BE2C (cell line): ENCODE data around the gene COX5A.

ENCODE experiments used
- DNase-seq: peaks from one replicate; pipeline ENCODE4 v3.0.0-alpha.2; 2020
- H3K27me3 ChIP-seq: fragments of 250-450 bp; sonication (Bioruptor Pico); 2 replicates; pipeline ENCODE4 v1.5.1; 2020; ENCODE audit warnings: mild to moderate bottlenecking
- H3K36me3 ChIP-seq: fragments of 250-450 bp; sonication (Bioruptor Pico); 2 replicates; pipeline ENCODE4 v1.5.1; 2020; ENCODE audit warnings: mild to moderate bottlenecking
- H3K4me1 ChIP-seq: fragments of 250-450 bp; sonication (Bioruptor Pico); 2 replicates; pipeline ENCODE4 v1.5.1; 2020
- H3K4me3 ChIP-seq: 2 replicates; pipeline ENCODE4 v1.5.1; 2011; ENCODE audit warnings: low read depth, low read length
- H3K9me3 ChIP-seq: fragments of 250-450 bp; sonication (Bioruptor Pico); 2 replicates; pipeline ENCODE4 v1.5.1; 2020
- TF ChIP-seq, protein P1 (sequence below): IDR thresholded peaks from 2 replicates; pipeline ENCODE4 v1.5.1; 2012; ENCODE audit warnings: mild to moderate bottlenecking, low read depth, low read length

COX5A gene

DNA sequence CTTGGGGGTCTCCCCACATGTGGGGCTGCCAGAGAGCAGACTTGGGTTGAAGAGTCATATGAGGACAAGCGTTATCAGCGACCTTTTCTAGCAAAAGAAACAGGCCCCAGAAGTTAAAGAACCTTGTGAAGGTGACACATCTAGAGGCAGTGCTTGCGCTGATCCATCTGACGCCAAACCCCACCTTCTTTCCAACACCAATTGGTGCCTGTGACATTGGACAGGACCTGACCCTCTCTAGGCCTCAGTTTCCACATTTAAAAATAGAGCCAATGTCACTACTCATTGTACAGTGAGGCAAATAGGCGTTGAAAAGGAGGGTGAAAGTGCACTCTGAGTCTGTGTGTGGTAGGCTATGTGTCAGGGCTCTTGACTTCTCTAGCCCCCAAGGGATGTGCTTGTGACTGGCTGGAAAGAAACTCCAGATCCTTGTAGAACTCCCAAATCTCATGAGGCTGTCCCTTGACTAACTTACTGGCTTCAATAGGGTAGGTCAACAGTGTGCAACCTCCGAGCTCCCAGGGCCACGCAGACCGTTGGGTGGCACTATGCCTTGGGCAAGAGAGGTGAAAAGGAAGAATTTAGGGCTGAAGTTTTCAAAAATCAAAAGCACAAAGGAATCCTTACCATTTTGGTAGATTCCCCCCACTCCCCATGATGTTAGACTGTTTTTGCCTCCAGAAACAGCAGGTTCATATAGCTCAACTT, 30.6 kb downstream of the COX5A start:
- peaks cover 33% of the 10 kb centered on the region for H3K36me3 ChIP-seq
- H3K4me1 ChIP-seq = no peaks in the 10 kb centered on the region
- H3K27me3 ChIP-seq = no peaks in the 10 kb centered on the region
- peak overlapping the region; percentile 94 for H3K4me3 ChIP-seq
- no peak for DNase-seq
- TF ChIP-seq, protein P1, sequence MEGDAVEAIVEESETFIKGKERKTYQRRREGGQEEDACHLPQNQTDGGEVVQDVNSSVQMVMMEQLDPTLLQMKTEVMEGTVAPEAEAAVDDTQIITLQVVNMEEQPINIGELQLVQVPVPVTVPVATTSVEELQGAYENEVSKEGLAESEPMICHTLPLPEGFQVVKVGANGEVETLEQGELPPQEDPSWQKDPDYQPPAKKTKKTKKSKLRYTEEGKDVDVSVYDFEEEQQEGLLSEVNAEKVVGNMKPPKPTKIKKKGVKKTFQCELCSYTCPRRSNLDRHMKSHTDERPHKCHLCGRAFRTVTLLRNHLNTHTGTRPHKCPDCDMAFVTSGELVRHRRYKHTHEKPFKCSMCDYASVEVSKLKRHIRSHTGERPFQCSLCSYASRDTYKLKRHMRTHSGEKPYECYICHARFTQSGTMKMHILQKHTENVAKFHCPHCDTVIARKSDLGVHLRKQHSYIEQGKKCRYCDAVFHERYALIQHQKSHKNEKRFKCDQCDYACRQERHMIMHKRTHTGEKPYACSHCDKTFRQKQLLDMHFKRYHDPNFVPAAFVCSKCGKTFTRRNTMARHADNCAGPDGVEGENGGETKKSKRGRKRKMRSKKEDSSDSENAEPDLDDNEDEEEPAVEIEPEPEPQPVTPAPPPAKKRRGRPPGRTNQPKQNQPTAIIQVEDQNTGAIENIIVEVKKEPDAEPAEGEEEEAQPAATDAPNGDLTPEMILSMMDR = no peak
- H3K9me3 ChIP-seq = no peaks in the 10 kb centered on the region

DNA sequence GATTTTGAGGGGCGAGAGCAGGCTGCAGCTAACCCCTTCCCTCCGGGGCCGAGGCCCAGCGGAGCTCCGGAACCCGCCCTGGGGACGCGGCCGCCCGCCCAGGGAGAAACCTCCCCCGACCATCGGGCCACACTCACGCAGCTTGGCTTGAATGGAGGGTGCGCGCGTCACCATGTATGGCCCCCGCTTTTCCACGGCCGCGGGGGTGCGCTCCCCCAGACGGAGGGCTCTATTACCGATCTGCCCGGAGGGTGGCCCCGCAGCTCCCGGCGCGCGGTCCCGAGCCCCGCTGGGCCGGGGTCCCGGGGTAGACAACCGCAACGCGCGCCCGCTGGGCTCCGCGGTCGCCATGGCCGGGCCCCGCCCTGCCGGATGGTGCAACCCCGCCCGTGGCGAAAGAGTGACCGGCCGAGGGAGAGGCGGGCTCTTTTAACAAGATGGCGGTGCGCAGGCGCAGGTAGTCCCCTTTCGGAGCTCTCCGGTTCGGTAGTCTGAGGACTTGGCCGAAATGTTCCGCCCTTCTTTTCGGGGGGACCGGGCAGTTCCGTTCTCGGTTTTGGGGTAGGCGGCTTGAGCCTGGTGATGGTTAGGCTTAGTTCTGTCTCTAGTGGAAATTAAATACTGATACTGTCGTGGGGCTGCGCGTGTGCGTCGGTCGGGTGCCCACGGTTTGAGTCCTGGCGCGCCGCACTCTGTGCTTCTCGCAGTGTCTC, 31.3 kb downstream of the COX5A start, which contains the start of gene FAM219B:
FAM219B (minus strand) TSS at position 402 of the 713 bp plus-strand sequence; CDS start at position 351, 51 bp downstream.
- DNase-seq = peak; percentile 94
- Histone ChIP-seq H3K4me3 (peak within 1 kb of the TSS; percentile 94), H3K36me3 (peaks cover 34% of the 10 kb centered on the region), H3K9me3 (no peaks in the 10 kb centered on the region), H3K27me3 (no peaks in the 10 kb centered on the region), H3K4me1 (no peaks in the 10 kb centered on the region)
- TF ChIP-seq, protein P1 = no peak

DNA sequence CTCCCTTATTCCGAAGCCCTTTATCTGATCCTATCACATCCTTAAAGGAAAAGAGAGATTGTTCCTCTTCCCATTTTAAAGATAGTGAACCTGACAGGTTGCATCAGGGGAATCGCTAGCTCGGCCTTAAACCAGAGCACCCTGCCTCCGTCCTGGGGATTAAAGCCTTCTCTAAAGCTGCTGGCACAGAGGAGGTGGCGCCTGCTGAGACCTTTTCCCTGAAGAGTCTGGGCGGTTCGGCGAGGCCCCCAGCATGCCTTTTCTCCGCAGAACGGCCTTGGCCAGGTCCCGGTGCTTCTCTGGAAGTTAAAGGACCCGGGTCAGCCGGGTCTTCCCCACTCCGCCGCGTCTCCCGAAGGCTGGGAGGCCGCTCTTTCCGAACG, 31.8 kb downstream of the COX5A start:
- Histone ChIP-seq H3K36me3 (peaks cover 34% of the 10 kb centered on the region), H3K4me1 (no peaks in the 10 kb centered on the region), H3K9me3 (no peaks in the 10 kb centered on the region), H3K4me3 (peak overlapping the region; percentile 94), H3K27me3 (no peaks in the 10 kb centered on the region)
- TF ChIP-seq, protein P1 = no peak
- DNase-seq = no peak

DNA sequence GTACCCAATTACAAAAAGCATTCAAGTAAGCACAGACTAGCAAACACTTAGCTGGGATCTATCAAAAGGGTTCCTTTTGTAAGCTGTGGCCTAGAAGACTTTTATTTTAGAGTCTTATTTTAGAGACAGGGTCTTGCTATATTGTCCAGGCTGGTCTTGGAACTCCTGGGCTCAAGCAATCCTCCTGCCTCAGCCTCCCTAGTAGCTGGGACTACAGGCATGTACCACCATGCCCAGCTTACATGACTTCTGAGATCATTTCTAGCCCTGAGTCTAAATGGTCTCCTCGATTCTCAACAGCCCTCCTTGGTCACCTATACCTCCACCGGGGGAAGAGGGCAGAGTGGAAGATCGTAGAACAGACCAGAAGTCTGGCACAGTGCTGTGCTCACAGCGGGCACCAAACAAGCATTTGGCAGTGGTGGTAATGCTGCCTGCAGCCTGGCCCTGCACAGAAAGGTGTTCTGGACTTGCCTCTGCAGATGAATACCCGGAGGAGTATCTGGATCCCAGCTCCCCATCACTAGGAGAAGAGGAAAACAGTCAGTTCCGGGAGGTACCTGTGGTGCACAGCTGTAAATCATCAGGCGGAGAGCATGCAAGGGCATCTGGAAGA, 33.6 kb downstream of the COX5A start:
- TF ChIP-seq, protein P1 = no peak
- Histone ChIP-seq H3K27me3 (no peaks in the 10 kb centered on the region), H3K36me3 (peaks cover 48% of the 10 kb centered on the region), H3K9me3 (no peaks in the 10 kb centered on the region), H3K4me3 (no peak overlapping the region), H3K4me1 (no peaks in the 10 kb centered on the region)
- DNase-seq = no peak

DNA sequence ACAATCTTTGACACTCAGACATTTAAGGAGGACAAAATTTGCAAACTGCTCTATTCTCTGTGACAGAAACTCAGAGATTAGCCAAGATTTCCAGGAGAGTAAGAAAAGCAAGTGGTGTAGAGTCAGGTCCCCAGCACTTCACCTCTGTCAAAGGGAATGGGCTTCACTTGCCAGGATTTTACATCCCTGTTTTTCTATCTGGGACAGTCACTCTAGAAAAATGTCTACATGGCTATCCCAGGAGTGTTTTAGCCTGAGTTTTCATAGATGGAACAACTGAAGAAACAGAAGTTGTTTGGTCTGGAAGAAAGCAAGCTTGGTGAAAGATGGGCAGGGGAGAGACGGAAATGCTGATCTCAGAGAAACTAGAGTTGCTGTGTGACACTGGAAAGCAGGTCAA, 34.2 kb downstream of the COX5A start:
- H3K4me1 ChIP-seq = no peaks in the 10 kb centered on the region
- H3K4me3 ChIP-seq = no peak overlapping the region
- no peaks in the 10 kb centered on the region for H3K9me3 ChIP-seq
- no peak for DNase-seq
- TF ChIP-seq, protein P1 = no peak
- H3K36me3 ChIP-seq = peaks cover 53% of the 10 kb centered on the region
- no peaks in the 10 kb centered on the region for H3K27me3 ChIP-seq
